Measurements from ENCODE around the gene UBN2.

Gene UBN2

DNA sequence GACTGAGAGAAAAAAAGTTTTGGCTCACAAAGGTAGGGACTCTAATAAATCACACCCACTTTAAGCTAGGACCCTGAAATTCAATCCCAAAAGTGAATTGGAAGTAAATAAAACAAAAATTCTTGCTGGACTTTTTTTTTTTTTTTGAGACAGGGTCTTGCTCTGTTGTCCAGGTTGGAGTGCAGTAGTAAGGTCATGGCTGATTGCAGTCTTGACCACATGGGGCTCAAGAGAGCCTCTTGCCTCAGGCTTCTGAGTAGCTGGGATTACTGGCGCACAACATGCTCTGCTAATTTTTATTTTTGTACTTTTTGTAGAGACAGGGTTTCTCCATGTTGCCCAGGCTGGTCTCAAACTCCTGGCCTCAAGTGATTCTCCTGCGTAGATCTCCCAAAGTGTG, 123.7 kb downstream of the UBN2 start:
- no peaks in the 10 kb centered on the region for H3K9me2 ChIP-seq (replicated peaks; ENCODE audit: control insufficient read depth, low read length)
- H3K9me3 ChIP-seq (ENCODE audit: control insufficient read depth, insufficient read depth, low read length), result no peaks in the 10 kb centered on the region
- H3K4me1 ChIP-seq (ENCODE audit: control insufficient read depth, low read length), result peaks cover 27% of the 10 kb centered on the region
- H3F3A ChIP-seq (ENCODE audit: control insufficient read depth, insufficient read depth), result peaks cover 25% of the 10 kb centered on the region
- no peak overlapping the region for H3K27ac ChIP-seq (ENCODE audit: low read depth, low read length)
- H3K27me3 ChIP-seq (ENCODE audit: control insufficient read depth, low read length), result no peaks in the 10 kb centered on the region
- peaks cover 25% of the 10 kb centered on the region for H3K36me3 ChIP-seq (ENCODE audit: control insufficient read depth, low read length)
- H3K79me2 ChIP-seq (ENCODE audit: control insufficient read depth, low read length), result peaks cover 36% of the 10 kb centered on the region
- H4K20me1 ChIP-seq (ENCODE audit: control insufficient read depth, insufficient read depth, low read depth, low read length), result no peaks in the 10 kb centered on the region
- H3K4me3 ChIP-seq (ENCODE audit: low read length), result no peak overlapping the region
- TF ChIP-seq EZH2phosphoT487 (IDR thresholded peaks at IDR 0.05; ENCODE audit: borderline replicate concordance, low read length), result no peak
- TF ChIP-seq, protein P1, sequence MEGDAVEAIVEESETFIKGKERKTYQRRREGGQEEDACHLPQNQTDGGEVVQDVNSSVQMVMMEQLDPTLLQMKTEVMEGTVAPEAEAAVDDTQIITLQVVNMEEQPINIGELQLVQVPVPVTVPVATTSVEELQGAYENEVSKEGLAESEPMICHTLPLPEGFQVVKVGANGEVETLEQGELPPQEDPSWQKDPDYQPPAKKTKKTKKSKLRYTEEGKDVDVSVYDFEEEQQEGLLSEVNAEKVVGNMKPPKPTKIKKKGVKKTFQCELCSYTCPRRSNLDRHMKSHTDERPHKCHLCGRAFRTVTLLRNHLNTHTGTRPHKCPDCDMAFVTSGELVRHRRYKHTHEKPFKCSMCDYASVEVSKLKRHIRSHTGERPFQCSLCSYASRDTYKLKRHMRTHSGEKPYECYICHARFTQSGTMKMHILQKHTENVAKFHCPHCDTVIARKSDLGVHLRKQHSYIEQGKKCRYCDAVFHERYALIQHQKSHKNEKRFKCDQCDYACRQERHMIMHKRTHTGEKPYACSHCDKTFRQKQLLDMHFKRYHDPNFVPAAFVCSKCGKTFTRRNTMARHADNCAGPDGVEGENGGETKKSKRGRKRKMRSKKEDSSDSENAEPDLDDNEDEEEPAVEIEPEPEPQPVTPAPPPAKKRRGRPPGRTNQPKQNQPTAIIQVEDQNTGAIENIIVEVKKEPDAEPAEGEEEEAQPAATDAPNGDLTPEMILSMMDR (IDR thresholded peaks at IDR 0.05; ENCODE audit: low read depth, low read length, poor library complexity, severe bottlenecking), result no peak
- no peak overlapping the region for H3K4me2 ChIP-seq (ENCODE audit: low read length)

- H3K4me2 ChIP-seq (ENCODE audit: low read length), result no peak overlapping the region
- H4K20me1 ChIP-seq (ENCODE audit: control insufficient read depth, insufficient read depth, low read depth, low read length), result no peaks in the 10 kb centered on the region
- H3F3A ChIP-seq (ENCODE audit: control insufficient read depth, insufficient read depth), result peaks cover 25% of the 10 kb centered on the region
- no peaks in the 10 kb centered on the region for H3K9me2 ChIP-seq (replicated peaks; ENCODE audit: control insufficient read depth, low read length)
- peaks cover 41% of the 10 kb centered on the region for H3K79me2 ChIP-seq (ENCODE audit: control insufficient read depth, low read length)
- H3K27ac ChIP-seq (ENCODE audit: low read depth, low read length), result no peak overlapping the region; the same call in 1 of the 2 replicates
- H3K4me1 ChIP-seq (ENCODE audit: control insufficient read depth, low read length), result peaks cover 27% of the 10 kb centered on the region
- peaks cover 25% of the 10 kb centered on the region for H3K36me3 ChIP-seq (ENCODE audit: control insufficient read depth, low read length)
- TF ChIP-seq, protein P1 (IDR thresholded peaks at IDR 0.05; ENCODE audit: low read depth, low read length, poor library complexity, severe bottlenecking), result no peak
- no peak for TF ChIP-seq EZH2phosphoT487 (IDR thresholded peaks at IDR 0.05; ENCODE audit: borderline replicate concordance, low read length)
- no peaks in the 10 kb centered on the region for H3K9me3 ChIP-seq (ENCODE audit: control insufficient read depth, insufficient read depth, low read length)
- no peak overlapping the region for H3K4me3 ChIP-seq (ENCODE audit: low read length)
- H3K27me3 ChIP-seq (ENCODE audit: control insufficient read depth, low read length), result no peaks in the 10 kb centered on the region
Measured at GRCh38 chr7:139355320-139355719, 124.3 kb downstream of the UBN2 start.

Measured in DOHH2 (cell line).